A549 treated with CORT108297 at 1 μM for 4 hours (cell line): ENCODE results near the gene HMG20B. TPM values are rescaled to one million over a fixed set of nuclear protein-coding genes. Genes with fewer than 3 reads are reported as not detected.

Experiments
- total RNA-seq: library from RNA; stranded (reverse); fragments of 200-300 nt; extraction: Qiagen RNA extraction; gene quantifications from 5 replicates; pipeline ENCODE4 v1.2.3, GENCODE V29; 2022

Gene HMG20B
- 44.7 to 72.4 TPM (median 69.9 TPM) in 5 replicates for total RNA-seq

GRCh38 chr19:3572855-3573161 is at the start of gene HMG20B:
Gene HMG20B (plus strand): TSS chr19:3572944. CDS start chr19:3573310, 366 bp downstream.

GRCh38 chr19:3538965-3539755 is 33.6 kb upstream of the HMG20B start, which contains the start of gene TEKTIP1:
Gene TEKTIP1 (plus strand): TSS chr19:3539174. CDS start chr19:3539178, 4 bp downstream.

GRCh38 chr19:3557461-3558248 is 15.1 kb upstream of the HMG20B start, which contains the start of gene MFSD12:
Gene MFSD12 (minus strand): TSS chr19:3557586. CDS start chr19:3557403, 183 bp downstream.

GRCh38 chr19:3585301-3586126 is 12.8 kb downstream of the HMG20B start, which contains the start of gene GIPC3:
Gene GIPC3 (plus strand): TSS chr19:3585478. CDS start chr19:3585598, 120 bp downstream.

GRCh38 chr19:3606690-3607289 is 34.0 kb downstream of the HMG20B start, which contains the start of gene TBXA2R:
Gene TBXA2R (minus strand): TSS chr19:3606875. CDS start chr19:3600634, 6,241 bp downstream.

GRCh38 chr19:3626473-3627350 is 54.0 kb downstream of the HMG20B start, which contains the start of gene CACTIN:
Gene CACTIN (minus strand): TSS chr19:3626790. CDS start chr19:3626762, 28 bp downstream.

Other genes starting within 250 kb of the HMG20B start
- gene NFIC, start 206.4 kb upstream of the HMG20B start, total RNA-seq: 34.1 to 44.3 TPM (median 43.3 TPM) in 5 replicates
- 0.30 to 0.84 TPM (median 0.44 TPM) in 5 replicates for gene SMIM24, start 92.4 kb upstream of the HMG20B start, total RNA-seq
- gene SMIM44, start 89.5 kb upstream of the HMG20B start, total RNA-seq: not detected in 5 replicates
- gene DOHH, start 72.3 kb upstream of the HMG20B start, total RNA-seq: 12.5 to 21.9 TPM (median 19.4 TPM) in 5 replicates
- gene FZR1, start 66.6 kb upstream of the HMG20B start, total RNA-seq: 25.0 to 37.2 TPM (median 34.3 TPM) in 5 replicates
- 0.21 TPM in 1 of 5 replicates, not detected in the others for gene TEKTIP1, start 33.8 kb upstream of the HMG20B start, total RNA-seq
- gene MFSD12, start 15.4 kb upstream of the HMG20B start, total RNA-seq: 122 to 178 TPM (median 172 TPM) in 5 replicates
- 0.17 to 0.25 TPM (median 0.23 TPM) in 5 replicates for gene GIPC3, start 12.5 kb downstream of the HMG20B start, total RNA-seq
- gene TBXA2R, start 33.9 kb downstream of the HMG20B start, total RNA-seq: 0.50 to 1.1 TPM (median 0.96 TPM) in 5 replicates
- gene CACTIN, start 53.8 kb downstream of the HMG20B start, total RNA-seq: 13.1 to 19.8 TPM (median 19.3 TPM) in 5 replicates
- gene PIP5K1C, start 127.5 kb downstream of the HMG20B start, total RNA-seq: 9.7 to 13.8 TPM (median 12.6 TPM) in 5 replicates
- 0.29 to 0.53 TPM (median 0.33 TPM) in 5 replicates for gene TJP3, start 135.4 kb downstream of the HMG20B start, total RNA-seq
- gene APBA3, start 188.7 kb downstream of the HMG20B start, total RNA-seq: 10.3 to 15.0 TPM (median 13.6 TPM) in 5 replicates
- 62.7 to 78.3 TPM (median 63.6 TPM) in 5 replicates for gene MRPL54, start 189.7 kb downstream of the HMG20B start, total RNA-seq
- not detected in 5 replicates for gene RAX2, start 199.3 kb downstream of the HMG20B start, total RNA-seq
- gene MATK, start 213.4 kb downstream of the HMG20B start, total RNA-seq: 1.3 to 1.9 TPM (median 1.4 TPM) in 5 replicates